Right ventricle myocardium inferior (tissue), 1 donor: ENCODE measurements around the gene WDR27. TPM values are rescaled to one million over a fixed set of nuclear protein-coding genes. Genes with fewer than 3 reads are reported as not detected.

Experiments
- ATAC-seq: fragments of 200-7000 bp; cut with Tn5 transposase; one replicate; pipeline ENCODE4 v1.9.1; 2020; ENCODE audit warnings: mild to moderate bottlenecking, moderate library complexity
- DNase-seq: peaks from one replicate; pipeline ENCODE4 v3.0.0; 2021; ENCODE audit errors: missing footprints
- intact Hi-C: fragments of 100-400 bp; cut with DNase I; formaldehyde crosslinking; loops from one replicate; pipeline ENCODE4 v1.11.0; 2022
- total RNA-seq: library from RNA; stranded (reverse); fragmentation: NEBNext Ultra II Directional; extraction: Animal tissue kit (Norgen Biotek cat#: 25700); gene quantifications from one replicate; pipeline ENCODE4 v1.2.1, GENCODE V29; 2021
- donor health status: DM: no; HTN: yes; CAD: no; lungs with severe emphysema.

The WDR27 gene
- total RNA-seq, 1 donor from 2014 or later = 9.6 TPM

DNA sequence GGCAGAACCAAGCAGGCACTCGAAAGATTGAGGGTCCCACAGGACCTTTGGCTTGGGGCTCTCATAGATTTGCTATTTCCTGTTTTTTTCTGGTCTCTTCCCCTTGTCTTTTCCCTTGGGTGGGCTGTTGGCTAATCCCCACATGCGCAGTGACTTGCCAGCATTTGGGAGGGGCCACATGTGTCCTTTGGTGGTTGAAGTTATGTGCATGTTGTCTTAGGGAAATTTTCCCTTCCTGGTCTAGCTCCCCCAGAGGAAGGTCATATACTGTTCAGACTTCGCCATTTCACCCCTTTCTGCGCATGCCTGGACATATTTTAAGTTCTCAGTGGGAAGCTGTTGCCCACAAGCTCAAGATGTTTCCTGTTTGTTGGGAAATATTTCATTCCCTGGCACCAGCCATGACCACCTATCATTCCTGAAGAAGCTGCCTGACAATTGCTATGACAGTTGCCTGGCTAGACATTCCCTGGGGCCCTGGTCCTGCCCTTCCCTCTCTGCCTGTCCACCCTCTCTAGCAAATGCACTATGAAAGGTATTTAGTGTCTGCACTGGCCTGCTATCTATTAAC, 292.0 kb downstream of the WDR27 start:
- ATAC-seq (no peak), DNase-seq (no peak)
- intact Hi-C loops = no loop called here

DNA sequence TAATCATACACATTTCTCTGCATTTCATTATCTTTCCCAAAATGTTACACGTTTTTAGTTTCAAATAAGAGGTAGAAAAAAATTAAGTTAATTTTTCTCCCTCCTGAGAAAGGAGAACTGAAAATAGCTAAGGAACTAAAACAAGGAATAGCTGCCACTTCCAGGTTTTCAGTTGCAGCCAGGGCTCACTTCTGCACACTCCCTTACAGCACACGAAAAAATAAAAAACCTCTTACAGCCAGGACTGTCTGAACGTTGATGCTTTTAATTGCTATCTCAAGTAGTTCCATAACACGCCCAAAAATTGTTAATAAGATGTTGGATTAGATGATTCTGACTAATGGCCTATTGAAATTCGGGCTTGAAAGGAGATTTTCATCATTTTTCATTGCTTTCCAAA, 294.5 kb downstream of the WDR27 start:
- no peak for ATAC-seq
- no peak for DNase-seq
- intact Hi-C loops = no loop called here

Other genes starting within 250 kb of the WDR27 start
- 14.5 TPM for gene C6orf120, start 97 bp upstream of the WDR27 start, total RNA-seq
- gene PHF10, start 22.5 kb upstream of the WDR27 start, total RNA-seq = 55.2 TPM
- gene DYNLT2, start 49.5 kb upstream of the WDR27 start, total RNA-seq = 0.41 TPM
- 6.5 TPM for gene ERMARD, start 49.6 kb upstream of the WDR27 start, total RNA-seq